Mesothelial cell of epicardium (in vitro differentiated cells): ENCODE measurements around the gene MED8. TPM values are rescaled to one million over a fixed set of nuclear protein-coding genes. Genes with fewer than 3 reads are reported as not detected.

Experiments
- DNase-seq, 2 experiments: peaks; one replicate each; pipeline ENCODE4 v3.0.0; 2021; ENCODE audit warnings: low spot score in 2 of 2; ENCODE audit not compliant: unreplicated experiment in 2 of 2
- H3K27ac Mint-ChIP-seq: 2 replicates; pipeline ENCODE4 v1.8.0; 2021; ENCODE audit warnings: mixed read lengths
- H3K27me3 Mint-ChIP-seq: 2 replicates; pipeline ENCODE4 v1.8.0; 2021; ENCODE audit warnings: low read depth, mixed read lengths
- H3K36me3 Mint-ChIP-seq: 2 replicates; pipeline ENCODE4 v1.8.0; 2021; ENCODE audit warnings: mixed read lengths
- H3K4me1 Mint-ChIP-seq: 2 replicates; pipeline ENCODE4 v1.8.0; 2021; ENCODE audit warnings: mixed read lengths
- H3K4me3 Mint-ChIP-seq: 2 replicates; pipeline ENCODE4 v1.8.0; 2021; ENCODE audit warnings: mild to moderate bottlenecking, moderate library complexity, mixed read lengths
- H3K9me3 Mint-ChIP-seq: 2 replicates; pipeline ENCODE4 v1.8.0; 2021; ENCODE audit warnings: mixed read lengths
- CTCF ChIP-seq: fragments of 200-600 bp; sonication (generic); IDR thresholded peaks from one replicate; pipeline ENCODE4 v1.5.0; 2021; ENCODE audit warnings: antibody characterized with exemption; ENCODE audit not compliant: unreplicated experiment
- total RNA-seq: library from RNA; stranded (reverse); gene quantifications from 3 replicates; pipeline ENCODE4 v1.2.1, GENCODE V29; 2021

The MED8 gene
- total RNA-seq, 1 donor from 2014 or later: 30.4 TPM

DNA sequence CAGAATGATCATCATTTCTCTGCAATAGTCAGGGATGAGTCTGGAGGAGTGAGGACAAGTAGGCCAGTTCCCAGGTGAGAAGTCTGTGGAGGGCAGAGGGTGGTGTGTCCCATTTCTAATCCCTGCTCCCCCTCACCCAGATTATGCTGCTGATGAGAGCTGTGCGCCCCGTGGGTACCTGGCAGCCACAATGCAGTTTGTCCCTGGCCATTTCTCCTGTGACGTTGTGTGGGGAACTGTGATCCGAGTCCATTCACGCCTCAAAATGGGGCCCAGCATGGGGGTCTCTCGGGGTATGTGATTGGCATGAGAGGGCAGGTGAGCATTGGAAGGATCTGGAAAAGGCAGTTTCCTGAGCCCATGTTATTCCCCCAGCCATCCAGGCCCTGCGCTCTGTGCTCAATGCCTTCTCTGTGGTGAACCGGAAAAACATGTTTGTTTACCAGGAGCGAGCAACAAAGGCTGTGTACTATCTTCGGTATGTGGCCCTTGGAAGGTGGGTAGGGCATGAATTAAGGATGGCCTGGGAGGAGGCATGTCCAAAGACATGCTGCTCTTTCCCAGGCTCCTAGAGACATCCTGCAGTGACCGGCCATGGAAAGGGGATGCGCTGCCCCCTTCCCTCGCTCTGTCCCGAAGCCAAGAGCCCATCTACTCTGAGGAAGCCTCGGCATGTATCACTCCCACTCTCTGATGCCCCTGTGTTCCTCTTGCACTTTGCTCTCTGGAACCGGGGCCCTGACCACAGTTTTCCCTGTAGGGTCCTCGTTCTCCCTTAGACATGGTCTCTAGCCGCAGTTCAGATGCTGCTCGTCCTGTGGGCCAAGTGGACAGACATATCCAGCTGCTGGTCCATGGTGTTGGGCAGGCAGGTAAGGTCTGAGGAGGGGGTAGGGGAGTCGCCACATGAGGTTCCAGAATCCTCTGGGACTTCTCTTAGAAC lies 47.7 kb upstream of the MED8 start:
- Mint-ChIP-seq H3K4me1 (peaks cover 4% of the 10 kb centered on the region), H3K27me3 (no peaks in the 10 kb centered on the region), H3K36me3 (peaks cover 37% of the 10 kb centered on the region), H3K4me3 (no peak overlapping the region), H3K27ac (no peak overlapping the region), H3K9me3 (no peaks in the 10 kb centered on the region)
- TF ChIP-seq CTCF: no peak
- no peak for DNase-seq

DNA sequence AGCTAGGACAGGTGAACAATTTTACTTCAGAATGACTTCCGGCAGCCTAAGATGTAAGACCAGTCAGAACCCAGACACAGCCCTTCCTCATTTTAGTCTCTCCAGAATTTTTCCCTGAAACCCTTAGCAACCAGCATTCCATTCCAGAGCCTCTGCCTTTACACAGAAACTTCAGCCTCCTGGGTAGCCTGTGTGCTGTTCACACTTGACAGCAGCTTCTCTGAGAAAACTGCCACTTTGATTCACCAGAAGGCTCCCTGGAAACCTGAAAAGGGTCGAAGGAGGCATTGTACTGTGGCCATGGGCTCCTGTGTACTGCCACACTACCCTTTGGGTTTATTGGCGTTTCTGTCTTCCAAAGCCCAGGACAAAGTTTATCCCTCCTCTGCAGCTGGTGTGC lies 46.8 kb upstream of the MED8 start:
- Mint-ChIP-seq H3K36me3 (peaks cover 42% of the 10 kb centered on the region), H3K4me3 (no peak overlapping the region), H3K27ac (peak overlapping the region; percentile 37), H3K4me1 (peaks cover 4% of the 10 kb centered on the region), H3K9me3 (no peaks in the 10 kb centered on the region), H3K27me3 (no peaks in the 10 kb centered on the region)
- no peak for DNase-seq
- TF ChIP-seq CTCF: no peak

DNA sequence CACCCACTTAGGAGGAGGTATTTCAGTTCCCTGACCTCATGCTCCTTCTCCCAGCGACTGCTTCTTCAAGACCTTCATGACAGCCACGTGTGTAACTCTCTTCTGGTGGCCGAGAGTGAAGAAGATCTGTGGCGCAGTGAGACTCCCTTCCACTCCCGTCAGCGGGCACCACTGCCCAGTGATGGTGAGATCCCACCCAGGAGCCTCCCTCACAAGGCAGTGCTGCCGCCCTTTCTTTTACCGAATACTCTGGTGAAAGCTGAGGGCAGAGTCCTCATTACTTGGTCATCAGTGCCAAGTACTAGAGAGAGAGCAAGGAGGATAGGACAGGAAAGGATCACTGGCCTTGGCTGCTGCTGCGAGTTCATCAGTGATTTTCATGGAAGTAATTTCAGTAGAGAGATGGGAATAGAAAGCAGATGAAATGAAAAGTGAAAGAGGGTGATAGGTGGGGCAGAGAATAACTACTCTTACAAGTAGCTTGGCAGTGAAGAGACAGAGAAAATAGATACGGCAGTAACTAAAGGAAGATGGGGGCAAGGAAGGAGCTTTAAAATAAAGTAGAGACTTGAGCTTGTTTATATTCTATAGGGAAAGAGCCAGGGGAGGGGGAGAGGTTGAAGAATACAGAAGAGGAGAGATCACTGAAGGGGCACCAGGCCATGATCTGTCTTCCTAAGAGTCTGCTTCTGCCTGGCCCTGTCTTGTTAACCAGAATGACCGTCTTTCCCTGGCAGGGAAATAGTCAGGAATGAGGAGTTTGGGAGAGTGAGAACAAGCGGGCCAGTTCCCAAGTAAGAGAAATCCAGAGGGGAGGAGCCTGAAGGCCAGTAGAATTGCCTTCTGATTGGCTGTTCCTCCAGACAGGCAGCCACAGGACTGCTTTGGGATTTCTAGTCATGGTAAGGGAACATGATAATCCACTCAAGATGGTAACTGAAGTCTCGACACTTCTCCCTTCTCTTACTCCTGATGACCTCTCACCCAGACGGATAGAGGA lies 45.8 kb upstream of the MED8 start:
- TF ChIP-seq CTCF: no peak
- Mint-ChIP-seq H3K4me1 (peaks cover 4% of the 10 kb centered on the region), H3K27me3 (no peaks in the 10 kb centered on the region), H3K36me3 (peaks cover 45% of the 10 kb centered on the region), H3K27ac (peak overlapping the region; percentile 37), H3K9me3 (no peaks in the 10 kb centered on the region), H3K4me3 (no peak overlapping the region)
- no peak for DNase-seq

- H3K9me3 Mint-ChIP-seq: no peaks in the 10 kb centered on the region
- no peaks in the 10 kb centered on the region for H3K27me3 Mint-ChIP-seq
- peaks cover 46% of the 10 kb centered on the region for H3K36me3 Mint-ChIP-seq
- no peak for DNase-seq
- H3K27ac Mint-ChIP-seq: no peak overlapping the region
- H3K4me1 Mint-ChIP-seq: peaks cover 4% of the 10 kb centered on the region
- H3K4me3 Mint-ChIP-seq: no peak overlapping the region
- no peak for TF ChIP-seq CTCF
These were observed 44.7 kb upstream of the MED8 start for GRCh38 chr1:43434256-43434655.

DNA sequence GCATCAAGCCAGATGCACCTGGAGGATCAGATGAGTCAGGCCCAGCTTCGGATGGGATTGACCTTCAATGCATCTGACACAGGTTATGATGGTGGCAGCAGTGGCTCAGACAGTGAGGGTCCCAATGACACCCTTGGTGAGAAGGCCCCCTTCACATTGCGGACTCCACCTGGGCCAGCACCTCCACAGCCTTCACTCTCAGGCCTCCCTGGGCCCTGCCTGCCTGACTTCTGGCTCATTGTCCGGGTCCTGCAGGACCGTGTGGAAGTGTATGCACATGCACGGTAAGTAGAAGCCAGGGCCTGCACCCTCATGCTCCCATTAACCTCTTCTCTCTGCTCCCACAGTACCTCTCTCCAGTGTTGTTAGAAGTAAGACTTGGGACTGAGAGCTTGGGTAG lies 43.3 kb upstream of the MED8 start:
- Mint-ChIP-seq H3K4me1 (peaks cover 4% of the 10 kb centered on the region), H3K27me3 (no peaks in the 10 kb centered on the region), H3K4me3 (no peak overlapping the region), H3K9me3 (no peaks in the 10 kb centered on the region), H3K27ac (no peak overlapping the region), H3K36me3 (peaks cover 41% of the 10 kb centered on the region)
- peak in 1 of 2 experiments; percentile 7 for DNase-seq
- no peak for TF ChIP-seq CTCF
